ENCODE results near the gene CX3CL1.

CX3CL1 gene

DNA sequence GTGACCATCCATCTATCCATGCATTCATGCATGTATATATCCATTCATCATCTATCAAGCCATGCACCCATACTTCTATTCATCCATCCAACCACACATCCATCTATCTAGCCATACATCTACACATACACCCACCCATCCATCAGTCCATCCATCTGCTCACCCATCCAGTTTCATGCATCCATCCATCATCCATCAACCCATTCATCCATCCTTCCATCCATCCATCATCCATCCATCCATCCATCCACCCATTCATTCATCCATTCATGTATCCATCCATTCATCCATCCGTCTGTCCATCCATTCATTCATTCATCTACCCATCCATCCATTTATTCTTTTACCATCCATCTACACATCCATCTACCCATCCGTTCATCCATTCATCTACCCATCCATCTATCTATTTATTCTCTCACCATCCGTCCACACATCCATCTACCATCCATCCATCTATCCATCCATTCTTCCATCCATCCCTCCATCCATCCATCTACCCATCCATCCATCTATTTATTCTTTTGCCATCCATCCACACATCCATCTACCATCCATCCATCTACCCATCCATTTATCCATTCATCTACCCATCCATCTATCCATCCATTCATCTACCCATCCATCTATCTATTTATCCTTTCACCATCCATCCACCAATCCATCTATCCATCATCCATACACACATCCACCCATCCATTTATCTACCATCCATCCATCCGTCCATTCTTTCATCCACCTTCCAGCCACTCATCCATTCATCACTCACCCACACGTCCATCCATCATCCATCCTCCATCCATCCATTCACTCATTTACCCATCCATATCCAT is 35.4 kb downstream of the CX3CL1 start:
- DNase-seq = no peak

DNA sequence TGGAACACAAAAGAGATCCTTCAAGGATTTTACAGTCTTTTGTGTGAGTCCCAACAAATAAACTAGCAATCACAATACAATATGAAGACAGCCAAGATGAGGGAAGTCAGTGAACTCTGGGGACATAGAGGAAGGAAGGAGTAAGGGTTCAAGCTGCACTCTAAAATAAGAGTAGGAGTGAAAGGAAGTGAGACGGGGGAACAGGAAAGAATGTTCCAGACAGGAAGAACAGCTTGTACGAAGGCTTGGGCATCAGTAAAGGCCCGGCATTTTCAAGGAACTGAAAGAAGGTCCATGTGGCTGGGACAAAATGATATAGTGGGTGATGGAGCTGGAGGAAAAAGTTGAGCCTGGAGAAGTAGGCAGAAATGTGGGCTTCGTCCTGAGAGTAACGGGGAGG is 36.8 kb downstream of the CX3CL1 start:
- DNase-seq = no peak

DNA sequence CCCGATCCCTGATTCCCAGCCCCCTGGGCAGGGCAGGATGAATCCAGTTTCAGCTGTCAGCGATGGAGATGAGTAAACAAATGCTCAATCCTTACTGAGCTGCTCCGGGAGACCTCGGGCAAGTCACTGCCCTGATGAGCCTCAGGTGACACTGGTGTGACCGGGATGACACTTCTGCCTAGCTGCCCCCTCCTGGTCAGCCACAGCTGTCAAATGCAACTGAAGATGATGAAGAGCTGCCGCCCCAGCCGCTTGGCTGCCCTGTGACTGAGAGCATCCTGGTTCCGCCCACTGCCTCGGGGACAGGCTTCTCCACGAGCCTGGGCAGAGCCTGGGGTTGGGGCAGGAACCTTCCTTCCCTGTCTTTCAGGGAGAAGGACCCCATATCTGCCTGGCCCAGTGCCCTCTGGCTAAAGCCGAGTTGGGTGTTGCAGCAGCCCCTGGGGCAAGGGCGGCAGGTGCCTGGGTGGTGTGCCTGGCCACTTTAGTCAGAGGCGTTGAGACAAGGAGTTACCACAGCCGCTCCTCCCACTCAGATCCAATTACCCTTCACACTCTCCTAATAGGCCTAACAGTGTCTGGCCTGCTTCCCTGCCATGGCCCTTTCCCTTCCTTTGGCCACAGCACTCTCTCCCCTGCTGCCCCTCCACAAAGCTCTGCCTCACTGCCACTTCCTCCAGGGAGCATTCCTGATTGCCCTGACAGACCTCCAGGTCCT is 37.7 kb downstream of the CX3CL1 start:
- no peak for DNase-seq

DNA sequence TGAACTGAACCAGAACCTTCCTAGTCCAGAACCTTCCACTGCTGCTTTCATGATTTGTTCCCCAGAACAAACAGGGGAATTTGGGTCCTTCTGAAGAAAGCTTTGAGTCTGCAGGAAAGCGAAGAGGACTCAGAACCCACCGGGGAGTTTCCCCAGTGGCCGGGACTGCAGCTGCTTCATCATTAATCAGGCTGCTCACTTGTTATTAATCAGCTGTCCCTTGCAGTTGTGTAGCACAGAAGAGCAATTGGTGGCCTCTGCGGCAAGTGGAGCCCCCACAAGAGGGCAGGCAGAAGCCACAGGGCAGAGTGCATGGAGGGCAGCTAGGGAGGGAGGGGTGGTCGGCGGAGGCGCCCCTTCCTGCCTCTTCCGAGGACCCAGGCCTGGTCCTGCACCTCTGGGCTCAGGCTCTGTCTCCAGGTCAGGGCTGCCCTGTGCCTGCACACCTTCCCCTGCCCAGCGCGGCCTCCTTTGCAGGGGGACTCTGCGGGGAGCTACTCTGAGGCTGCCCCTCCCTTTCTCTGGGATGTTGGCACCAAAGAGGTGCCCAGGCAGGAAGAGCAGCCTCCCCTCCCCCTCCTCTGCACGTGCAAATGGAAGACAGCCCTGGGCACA is 39.2 kb downstream of the CX3CL1 start:
- no peak for DNase-seq

DNA sequence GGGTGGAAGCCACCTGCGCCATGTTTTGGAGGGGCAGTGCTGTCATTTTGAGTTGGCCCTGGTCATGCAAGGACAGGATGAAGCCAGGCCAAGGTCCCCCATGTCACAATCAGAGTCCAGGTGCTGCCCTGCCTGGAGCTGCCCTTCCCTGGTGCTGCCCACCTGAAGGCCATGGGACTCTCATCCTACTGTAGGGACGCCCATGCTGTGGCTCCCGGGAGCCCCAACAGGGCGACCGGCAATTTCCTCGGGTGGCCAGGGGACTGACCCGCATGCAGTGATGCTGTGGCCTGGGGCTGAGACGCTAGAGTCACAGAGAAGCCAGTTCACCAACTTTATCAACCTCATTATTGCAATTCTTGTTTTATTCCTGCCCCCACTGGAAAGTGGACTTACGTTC is 40.3 kb downstream of the CX3CL1 start:
- DNase-seq = no peak

DNA sequence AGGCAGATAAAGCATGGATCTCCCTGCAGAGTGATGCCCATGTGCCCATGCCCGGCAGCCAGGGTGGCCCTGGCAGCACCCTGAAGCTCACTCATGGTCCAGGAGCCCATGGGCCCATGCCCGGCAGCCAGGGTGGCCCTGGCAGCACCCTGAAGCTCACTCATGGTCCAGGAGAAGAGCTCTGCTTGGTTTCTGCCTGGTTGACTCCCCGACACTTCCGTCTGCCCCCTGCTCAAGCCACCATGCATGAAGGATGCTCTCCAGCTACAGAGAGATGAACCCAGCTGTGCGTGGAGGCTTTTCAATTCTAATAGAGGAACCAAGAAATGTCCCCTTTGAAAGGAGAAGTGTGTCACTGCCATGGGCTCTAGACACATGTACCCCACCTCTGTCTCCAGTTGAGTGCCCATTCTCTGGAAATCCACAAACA is 41.0 kb downstream of the CX3CL1 start:
- no peak for DNase-seq

DNA sequence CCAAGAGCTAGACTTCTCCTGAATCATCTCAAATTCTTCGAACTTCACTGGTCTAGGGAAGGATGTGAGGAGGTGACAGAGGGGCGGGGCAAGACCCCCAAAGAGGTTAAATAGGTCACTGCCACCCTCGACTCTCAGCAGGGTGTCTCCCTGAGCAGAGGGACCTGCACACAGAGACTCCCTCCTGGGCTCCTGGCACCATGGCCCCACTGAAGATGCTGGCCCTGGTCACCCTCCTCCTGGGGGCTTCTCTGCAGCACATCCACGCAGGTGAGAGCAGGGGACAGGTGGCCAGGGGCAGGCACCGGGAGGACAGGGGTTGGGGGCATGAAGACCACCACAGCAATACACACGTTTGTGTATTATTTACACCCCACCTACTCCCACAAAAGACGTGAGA is 41.4 kb downstream of the CX3CL1 start:
- DNase-seq = no peak

DNA sequence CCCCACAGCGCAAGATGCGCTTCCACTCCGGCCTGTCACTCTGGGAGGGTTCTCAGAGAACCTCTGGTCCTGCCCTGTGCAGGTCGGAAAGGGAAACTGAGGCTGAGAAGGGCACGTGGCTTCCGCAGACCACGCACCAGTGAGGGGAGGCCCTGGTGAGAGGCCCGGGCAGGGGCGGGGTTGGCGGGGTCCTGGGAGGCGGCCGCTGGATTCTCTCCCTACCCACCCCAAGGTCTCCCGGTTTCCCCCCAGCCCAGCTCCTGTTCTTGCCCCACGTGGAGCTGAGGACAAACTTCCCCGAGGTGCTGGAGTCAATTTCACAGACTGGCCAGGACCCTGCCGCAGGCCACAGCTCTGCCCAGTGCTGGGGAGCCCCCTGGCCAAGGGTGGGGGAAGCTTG is 43.8 kb downstream of the CX3CL1 start:
- no peak for DNase-seq

DNA sequence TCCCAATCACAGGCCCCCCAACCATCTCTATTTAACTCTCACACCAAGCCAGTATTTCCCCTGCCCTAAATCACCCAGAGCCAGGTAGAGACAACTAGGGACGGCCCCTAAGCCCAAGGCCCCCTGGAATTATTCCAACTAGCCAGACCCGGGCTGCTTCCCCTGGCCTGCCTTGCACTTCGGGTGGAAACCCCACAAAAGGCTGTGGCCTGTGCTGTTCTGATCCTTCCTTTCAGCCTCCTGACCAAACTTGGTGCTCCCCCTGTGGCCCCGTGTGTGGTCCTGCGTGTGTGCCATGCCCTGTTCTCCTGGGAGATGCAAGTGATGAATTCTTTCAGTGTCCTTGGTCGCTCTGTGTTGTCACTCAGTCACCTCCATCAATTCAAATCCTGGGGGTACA is 47.2 kb downstream of the CX3CL1 start:
- no peak for DNase-seq

DNA sequence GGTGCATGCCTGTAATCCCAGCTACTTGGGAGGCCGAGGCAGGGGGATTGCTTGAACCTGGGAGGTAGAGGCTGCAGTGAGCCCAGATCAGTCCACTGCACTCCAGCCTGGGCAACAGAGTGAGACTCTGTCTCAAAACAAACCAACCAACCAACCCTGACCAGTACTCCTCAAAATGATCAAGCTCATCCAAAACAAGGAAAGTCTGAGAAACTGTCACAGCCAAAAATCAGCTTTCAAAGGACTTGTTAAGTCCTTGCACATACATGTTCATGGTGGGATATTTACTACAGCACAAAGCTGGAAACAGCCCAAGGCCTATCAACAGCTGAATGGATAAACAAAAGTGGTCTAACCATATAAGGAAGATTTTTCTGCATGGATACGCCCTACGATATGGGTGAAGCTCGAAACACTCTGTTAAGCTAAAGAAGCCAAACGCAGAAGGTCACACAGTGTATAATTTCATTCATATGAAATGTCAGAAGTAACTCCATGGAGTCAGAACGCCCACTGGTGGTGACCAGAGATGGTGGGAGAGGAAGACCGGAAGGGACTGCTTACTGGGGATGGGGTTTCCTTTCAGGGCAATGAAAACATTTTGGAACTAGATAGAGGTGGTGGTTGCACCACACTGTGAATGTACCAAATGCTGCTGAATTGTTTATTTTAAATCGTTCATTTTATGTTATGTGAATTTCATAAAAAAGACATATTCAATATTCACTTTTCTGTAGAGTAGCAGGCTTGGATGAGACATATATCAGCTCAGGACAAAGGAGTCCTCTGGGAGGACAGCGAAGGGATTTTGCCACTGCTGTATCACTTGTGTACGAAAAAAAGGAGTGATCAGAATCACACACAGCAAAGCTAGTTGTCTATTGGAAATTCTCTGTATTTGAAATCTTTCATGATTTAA is 50.0 kb downstream of the CX3CL1 start:
- no peak for DNase-seq

DNA sequence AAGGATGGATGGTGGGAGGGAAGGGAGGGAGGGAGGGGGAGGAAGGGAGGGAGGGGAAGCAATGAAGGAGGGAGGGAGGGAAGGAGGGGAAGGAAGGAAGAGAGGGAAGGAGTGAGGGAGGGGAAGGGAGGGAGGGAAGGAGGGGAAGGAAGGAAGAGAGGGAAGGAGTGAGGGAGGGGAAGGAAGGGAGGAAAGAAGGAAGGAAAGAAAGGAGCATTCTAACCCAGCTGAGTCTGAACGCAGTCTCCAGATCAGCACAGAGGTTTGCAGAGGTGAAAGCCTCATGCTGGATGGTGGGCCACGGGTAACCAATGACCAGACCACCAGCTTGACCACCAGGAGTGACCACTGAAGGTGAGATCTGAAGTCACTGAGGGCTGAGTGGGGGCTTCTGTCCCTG is 50.9 kb downstream of the CX3CL1 start:
- DNase-seq = no peak

DNA sequence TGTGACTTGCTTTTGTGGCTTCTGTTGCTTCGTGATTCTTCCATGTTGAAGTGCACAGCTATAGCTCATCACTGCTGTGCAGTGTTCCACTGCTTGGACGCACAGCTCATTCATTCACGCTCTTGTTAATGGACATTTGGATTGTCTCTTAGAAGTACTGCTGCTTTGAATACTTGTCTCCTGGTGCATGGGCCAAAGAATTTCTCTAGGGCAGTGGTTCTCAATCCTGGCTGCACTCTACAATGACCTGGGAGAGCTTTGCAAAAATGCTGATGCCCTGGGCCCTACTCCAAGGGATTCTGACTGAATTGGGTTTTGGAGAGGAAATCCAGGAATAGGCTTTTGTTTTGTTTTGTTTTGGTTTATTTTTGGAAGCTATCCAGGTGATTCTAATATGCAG is 52.3 kb downstream of the CX3CL1 start:
- DNase-seq = no peak

DNA sequence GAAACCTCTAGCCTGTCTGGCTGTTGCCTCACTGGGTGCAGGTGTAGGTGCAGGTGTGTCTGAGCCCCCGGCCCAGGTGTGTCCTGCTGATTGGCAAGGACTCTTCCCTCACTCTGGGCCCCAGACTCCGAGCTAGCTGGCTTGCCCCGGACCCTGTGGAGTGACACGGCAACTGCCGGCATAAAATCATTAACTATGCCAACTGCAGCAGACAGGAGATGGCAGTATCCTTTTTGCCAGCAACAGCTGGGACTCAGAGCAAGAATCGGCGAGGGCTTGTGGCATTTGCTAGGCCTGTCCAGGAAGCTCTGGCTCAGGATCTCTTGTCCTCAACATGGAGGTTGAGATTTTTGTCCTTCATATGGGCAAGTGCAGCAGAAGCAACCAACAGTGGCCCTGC is 54.1 kb downstream of the CX3CL1 start:
- DNase-seq = no peak

DNA sequence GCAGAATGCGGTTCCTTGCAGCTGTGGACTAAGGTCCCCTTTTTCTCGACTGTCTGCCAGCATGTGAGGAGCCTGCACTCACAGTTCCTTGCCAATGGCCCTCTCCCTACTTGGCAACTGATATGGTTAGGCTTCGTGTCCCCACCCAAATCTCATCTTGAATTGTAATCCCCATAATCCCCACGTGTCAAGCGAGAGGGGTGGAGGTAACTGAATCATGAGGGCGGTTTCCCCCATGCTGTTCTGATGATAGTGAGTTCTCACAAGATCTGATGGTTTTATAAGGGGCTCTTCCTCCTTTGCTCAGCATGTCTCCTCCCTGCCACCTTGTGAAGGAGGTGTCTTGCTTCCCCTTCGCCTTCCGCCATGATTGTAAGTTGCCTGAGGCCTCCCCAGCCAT is 55.0 kb downstream of the CX3CL1 start:
- DNase-seq = no peak

DNA sequence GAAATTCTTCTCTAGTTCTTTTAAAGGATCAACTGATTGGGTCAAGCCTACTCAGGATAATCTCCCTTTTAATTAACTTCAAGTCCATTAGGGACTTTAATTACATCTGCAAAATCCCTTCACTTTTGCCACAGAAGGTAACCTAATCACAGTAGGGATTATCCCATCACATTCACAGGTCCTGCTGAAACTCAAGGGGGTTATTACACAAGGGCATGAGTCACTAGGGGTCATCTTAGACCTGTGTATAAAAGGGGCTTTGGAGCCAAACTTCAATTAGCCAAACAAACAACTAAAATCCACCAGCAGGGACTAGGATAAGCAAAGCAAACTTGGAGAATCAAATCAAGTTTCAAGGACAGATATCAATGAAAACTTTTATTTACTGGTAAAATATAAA is 55.5 kb downstream of the CX3CL1 start:
- no peak for DNase-seq

DNA sequence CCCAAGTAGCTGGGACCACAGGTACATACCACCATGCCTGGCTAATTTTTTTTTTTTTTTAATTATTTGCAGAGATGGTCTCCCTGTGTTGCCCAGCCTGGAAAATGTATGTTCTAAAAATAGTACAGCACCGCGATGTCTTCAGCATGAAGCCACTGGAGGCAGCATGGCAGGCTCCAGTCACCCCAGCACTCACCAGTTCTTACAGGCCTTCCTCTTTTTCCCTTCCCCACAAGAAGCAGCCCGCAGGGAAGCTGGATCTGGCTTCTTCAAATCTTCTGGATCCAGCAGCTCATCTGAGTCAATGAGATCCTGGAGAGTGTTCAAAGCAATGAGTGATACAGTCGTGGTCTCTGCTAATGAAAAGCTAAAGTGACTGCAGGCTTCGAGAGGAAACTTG is 58.7 kb downstream of the CX3CL1 start:
- DNase-seq = no peak

DNA sequence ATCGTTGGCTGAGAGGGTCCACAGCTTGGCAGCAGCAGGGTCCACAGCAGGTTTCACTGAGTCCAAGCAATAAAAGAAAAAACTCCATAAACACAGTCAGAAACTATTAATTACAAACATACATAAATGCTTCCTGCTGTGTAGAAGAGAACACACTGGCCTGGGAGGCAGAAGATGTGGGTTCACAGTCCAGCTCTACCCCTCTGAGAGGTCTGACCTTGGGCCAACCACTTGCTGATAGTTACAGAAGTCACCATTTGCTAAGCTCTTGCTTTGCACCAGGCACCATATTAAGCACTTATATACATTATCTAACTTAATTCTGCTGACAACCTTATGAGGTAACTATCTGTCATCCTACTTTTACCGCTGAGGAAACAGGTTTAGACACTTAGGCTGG is 60.2 kb downstream of the CX3CL1 start:
- DNase-seq = no peak

DNA sequence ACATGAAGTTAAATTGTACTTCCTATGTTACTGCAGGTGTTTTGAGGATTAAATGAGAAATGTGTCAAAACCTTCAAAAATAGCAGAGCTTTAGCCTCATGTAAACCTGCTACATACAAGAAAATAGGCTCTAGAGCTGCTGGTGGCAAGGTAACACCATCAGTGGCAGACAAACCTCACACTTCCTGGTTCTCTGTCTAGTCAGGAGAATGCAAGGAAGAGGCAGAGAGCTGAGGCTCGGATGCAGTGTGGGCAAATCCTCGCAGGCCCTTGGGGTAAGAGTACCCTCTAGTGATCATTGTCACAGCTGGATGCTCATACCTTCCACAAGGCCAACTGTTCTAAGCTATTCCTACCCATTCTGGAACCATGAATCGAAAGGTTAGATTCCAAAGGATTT is 60.7 kb downstream of the CX3CL1 start:
- DNase-seq = no peak

DNA sequence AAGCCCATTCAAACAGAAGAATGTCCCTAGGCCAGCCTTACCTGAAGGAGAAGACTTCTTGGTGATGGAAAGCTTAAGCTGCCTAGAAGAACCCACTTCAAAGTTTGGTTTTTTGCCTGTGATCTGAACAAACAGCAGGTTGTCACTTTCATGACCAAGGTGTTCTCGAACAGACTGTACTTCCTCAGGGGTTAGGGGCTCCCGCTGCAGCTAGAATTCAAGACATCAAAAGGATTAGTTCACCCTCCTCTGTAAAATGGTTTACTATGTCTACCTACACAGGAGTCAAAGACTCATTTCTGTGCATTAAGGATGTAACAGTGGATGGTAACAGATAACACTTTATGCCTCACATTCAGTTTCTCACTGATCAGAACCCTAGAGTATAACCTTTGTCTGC is 61.7 kb downstream of the CX3CL1 start:
- DNase-seq = no peak
